ENCODE data around the gene NARS2.
"Not testable (repeated sequence)": the region's sequence is repeated elsewhere in the genome, so short reads cannot be mapped to it uniquely, and the experiment has no call there.

The NARS2 gene

GRCh38 chr11:78516281-78516680, 58.4 kb downstream of the NARS2 start:
- no peaks in the 10 kb centered on the region for H3K79me2 ChIP-seq (ENCODE audit: low read length)
- DNase-seq: no peak
- TF ChIP-seq EZH2phosphoT487 (IDR thresholded peaks at IDR 0.05; ENCODE audit: low read length) (no peak), EZH2 (optimal IDR thresholded peaks at IDR 0.05; ENCODE audit: low read depth, low read length) (no peak)
- TF ChIP-seq, protein P1, sequence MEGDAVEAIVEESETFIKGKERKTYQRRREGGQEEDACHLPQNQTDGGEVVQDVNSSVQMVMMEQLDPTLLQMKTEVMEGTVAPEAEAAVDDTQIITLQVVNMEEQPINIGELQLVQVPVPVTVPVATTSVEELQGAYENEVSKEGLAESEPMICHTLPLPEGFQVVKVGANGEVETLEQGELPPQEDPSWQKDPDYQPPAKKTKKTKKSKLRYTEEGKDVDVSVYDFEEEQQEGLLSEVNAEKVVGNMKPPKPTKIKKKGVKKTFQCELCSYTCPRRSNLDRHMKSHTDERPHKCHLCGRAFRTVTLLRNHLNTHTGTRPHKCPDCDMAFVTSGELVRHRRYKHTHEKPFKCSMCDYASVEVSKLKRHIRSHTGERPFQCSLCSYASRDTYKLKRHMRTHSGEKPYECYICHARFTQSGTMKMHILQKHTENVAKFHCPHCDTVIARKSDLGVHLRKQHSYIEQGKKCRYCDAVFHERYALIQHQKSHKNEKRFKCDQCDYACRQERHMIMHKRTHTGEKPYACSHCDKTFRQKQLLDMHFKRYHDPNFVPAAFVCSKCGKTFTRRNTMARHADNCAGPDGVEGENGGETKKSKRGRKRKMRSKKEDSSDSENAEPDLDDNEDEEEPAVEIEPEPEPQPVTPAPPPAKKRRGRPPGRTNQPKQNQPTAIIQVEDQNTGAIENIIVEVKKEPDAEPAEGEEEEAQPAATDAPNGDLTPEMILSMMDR (IDR thresholded peaks at IDR 0.05; ENCODE audit: low read length): no peak
- H2AFZ ChIP-seq (ENCODE audit: low read length): no peak overlapping the region
- no peak overlapping the region for H3K4me3 ChIP-seq (ENCODE audit: low read length)
- no peaks in the 10 kb centered on the region for H3K27me3 ChIP-seq (replicated peaks; ENCODE audit: insufficient read depth, low read length)
- no peaks in the 10 kb centered on the region for H4K20me1 ChIP-seq (ENCODE audit: insufficient read depth, low read length)
- H3K4me1 ChIP-seq (ENCODE audit: low read length): no peaks in the 10 kb centered on the region
- H3K9me2 ChIP-seq (replicated peaks; ENCODE audit: insufficient read depth, low read length): no peaks in the 10 kb centered on the region
- H3K9ac ChIP-seq (ENCODE audit: low read length): no peak overlapping the region
- H3K27ac ChIP-seq (ENCODE audit: low read length): no peak overlapping the region
- H3F3A ChIP-seq (ENCODE audit: insufficient read depth, low read length): no peaks in the 10 kb centered on the region
- no peak overlapping the region for H3K4me2 ChIP-seq (ENCODE audit: low read depth, low read length)
- no peaks in the 10 kb centered on the region for H3K9me3 ChIP-seq (replicated peaks; ENCODE audit: insufficient read depth, low read length)
- H3K36me3 ChIP-seq (replicated peaks; ENCODE audit: insufficient read depth, low read length): no peaks in the 10 kb centered on the region

- H3K27ac ChIP-seq (ENCODE audit: low read length): no peak overlapping the region
Measured at GRCh38 chr11:78514922-78515502, 59.7 kb downstream of the NARS2 start.

GRCh38 chr11:78513085-78513484, 61.6 kb downstream of the NARS2 start:
- H3K4me3 ChIP-seq (ENCODE audit: low read length); H2AFZ ChIP-seq (ENCODE audit: low read length); H3K27ac ChIP-seq (ENCODE audit: low read length); H3K9ac ChIP-seq (ENCODE audit: low read length); H3K36me3 ChIP-seq (replicated peaks; ENCODE audit: insufficient read depth, low read length); H3K9me3 ChIP-seq (replicated peaks; ENCODE audit: insufficient read depth, low read length); H3K4me2 ChIP-seq (ENCODE audit: low read depth, low read length); DNase-seq; H3K9me2 ChIP-seq (replicated peaks; ENCODE audit: insufficient read depth, low read length); H3K79me2 ChIP-seq (ENCODE audit: low read length); H3F3A ChIP-seq (ENCODE audit: insufficient read depth, low read length); H4K20me1 ChIP-seq (ENCODE audit: insufficient read depth, low read length); H3K4me1 ChIP-seq (ENCODE audit: low read length); H3K27me3 ChIP-seq (replicated peaks; ENCODE audit: insufficient read depth, low read length): not testable (repeated sequence)

More at GRCh38 chr11:78514922-78515502, 59.7 kb downstream of the NARS2 start:
- Histone ChIP-seq H3K79me2 (ENCODE audit: low read length) (no peaks in the 10 kb centered on the region), H3K9me3 (replicated peaks; ENCODE audit: insufficient read depth, low read length) (0 out of 2 replicates have a peak, but pooled peaks cover 2% of the 10 kb centered on the region), H3K4me3 (ENCODE audit: low read length) (no peak overlapping the region), H3K4me1 (ENCODE audit: low read length) (no peaks in the 10 kb centered on the region), H4K20me1 (ENCODE audit: insufficient read depth, low read length) (no peaks in the 10 kb centered on the region), H3K9ac (ENCODE audit: low read length) (no peak overlapping the region), H3F3A (ENCODE audit: insufficient read depth, low read length) (no peaks in the 10 kb centered on the region), H3K9me2 (replicated peaks; ENCODE audit: insufficient read depth, low read length) (no peaks in the 10 kb centered on the region), H3K27me3 (replicated peaks; ENCODE audit: insufficient read depth, low read length) (no peaks in the 10 kb centered on the region), H3K36me3 (replicated peaks; ENCODE audit: insufficient read depth, low read length) (no peaks in the 10 kb centered on the region), H3K4me2 (ENCODE audit: low read depth, low read length) (no peak overlapping the region), H2AFZ (ENCODE audit: low read length) (no peak overlapping the region)
- TF ChIP-seq, protein P1 (IDR thresholded peaks at IDR 0.05; ENCODE audit: low read length): no peak
- TF ChIP-seq EZH2phosphoT487 (IDR thresholded peaks at IDR 0.05; ENCODE audit: low read length) (no peak), EZH2 (optimal IDR thresholded peaks at IDR 0.05; ENCODE audit: low read depth, low read length) (no peak)
- no peak for DNase-seq

GRCh38 chr11:78510597-78510996, 64.1 kb downstream of the NARS2 start:
- Histone ChIP-seq H3K4me3 (ENCODE audit: low read length) (no peak overlapping the region), H3K4me2 (ENCODE audit: low read depth, low read length) (no peak overlapping the region)

More at GRCh38 chr11:78510597-78510996, 64.1 kb downstream of the NARS2 start:
- Histone ChIP-seq H3K27ac (ENCODE audit: low read length) (no peak overlapping the region), H3K79me2 (ENCODE audit: low read length) (no peaks in the 10 kb centered on the region), H3F3A (ENCODE audit: insufficient read depth, low read length) (no peaks in the 10 kb centered on the region), H3K9me3 (replicated peaks; ENCODE audit: insufficient read depth, low read length) (0 out of 2 replicates have a peak, but pooled peaks cover 3% of the 10 kb centered on the region), H2AFZ (ENCODE audit: low read length) (no peak overlapping the region), H3K27me3 (replicated peaks; ENCODE audit: insufficient read depth, low read length) (no peaks in the 10 kb centered on the region), H3K4me1 (ENCODE audit: low read length) (no peaks in the 10 kb centered on the region), H3K36me3 (replicated peaks; ENCODE audit: insufficient read depth, low read length) (no peaks in the 10 kb centered on the region), H3K9ac (ENCODE audit: low read length) (no peak overlapping the region), H4K20me1 (ENCODE audit: insufficient read depth, low read length) (no peaks in the 10 kb centered on the region), H3K9me2 (replicated peaks; ENCODE audit: insufficient read depth, low read length) (no peaks in the 10 kb centered on the region)
- no peak for DNase-seq
- TF ChIP-seq EZH2 (optimal IDR thresholded peaks at IDR 0.05; ENCODE audit: low read depth, low read length) (no peak), EZH2phosphoT487 (IDR thresholded peaks at IDR 0.05; ENCODE audit: low read length) (no peak)
- TF ChIP-seq, protein P1 (IDR thresholded peaks at IDR 0.05; ENCODE audit: low read length): no peak
